ENCODE results near the gene XPC. TPM values are rescaled to one million over a fixed set of nuclear protein-coding genes. Genes with fewer than 3 reads are reported as not detected.

XPC gene
- total and polyA plus RNA-seq, 7 donors: 8.1 to 37.5 (median 30.3) TPM

DNA sequence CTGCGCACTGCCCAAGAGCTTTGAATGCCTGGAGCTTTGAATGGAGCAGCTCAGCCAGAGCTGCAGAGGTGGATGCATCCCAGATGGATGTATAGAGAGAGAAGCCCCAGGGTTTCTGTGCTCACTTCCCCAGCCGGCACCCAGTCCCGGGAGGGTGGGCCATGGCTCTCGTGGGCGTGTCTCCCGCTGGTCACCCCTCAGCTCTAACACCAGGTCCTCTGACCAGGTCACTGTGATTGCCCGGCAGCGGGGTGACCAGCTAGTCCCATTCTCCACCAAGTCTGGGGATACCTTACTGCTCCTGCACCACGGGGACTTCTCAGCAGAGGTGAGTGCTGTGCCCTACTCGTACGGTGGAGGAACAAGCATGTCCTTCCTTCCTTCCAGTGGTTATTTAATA lies 42.8 kb downstream of the XPC start:
- no peak for TF ChIP-seq CTCF (IDR thresholded peaks at IDR 0.05)
- H3K27me3 ChIP-seq: no peaks in the 10 kb centered on the region
- no peak overlapping the region for H3K4me3 ChIP-seq
- H3K9me3 ChIP-seq: no peaks in the 10 kb centered on the region
- no peak for DNase-seq
- peaks cover 0 to 5% (median under 1%) of the 10 kb centered on the region in 4 donors for H3K4me1 ChIP-seq
- H3K27ac ChIP-seq: no peak overlapping the region
- peaks cover 51 to 100% (median 69%) of the 10 kb centered on the region in 4 donors for H3K36me3 ChIP-seq
- intact Hi-C loops (cut with DNase I): no loop called here
- WGBS, 2 donors: 92 to 95% methylated on average over 11 of the region's 11 CpGs

DNA sequence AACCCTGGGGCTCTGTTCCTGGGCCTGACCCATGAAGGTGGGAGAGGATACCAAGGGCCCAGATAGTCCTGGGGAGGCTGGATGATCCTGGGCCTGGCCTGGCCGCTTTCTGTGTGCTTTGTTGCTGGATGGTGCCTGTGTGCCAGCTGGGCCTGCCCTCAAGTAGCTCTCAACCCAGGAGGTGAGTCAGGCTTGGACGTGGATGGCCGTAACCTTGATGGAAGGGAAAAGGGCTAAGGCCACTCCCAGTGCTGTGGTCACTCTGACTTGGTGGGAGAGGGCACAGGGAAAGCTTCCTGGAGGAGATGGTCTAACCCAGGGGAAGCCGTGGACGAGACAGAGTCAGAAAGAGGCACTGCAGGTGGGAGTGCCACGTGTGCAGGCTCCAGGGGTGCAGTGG lies 44.1 kb downstream of the XPC start:
- WGBS, 2 donors: 92 to 94% methylated on average over 6 of the region's 6 CpGs
- intact Hi-C loops (cut with DNase I): no loop called here

DNA sequence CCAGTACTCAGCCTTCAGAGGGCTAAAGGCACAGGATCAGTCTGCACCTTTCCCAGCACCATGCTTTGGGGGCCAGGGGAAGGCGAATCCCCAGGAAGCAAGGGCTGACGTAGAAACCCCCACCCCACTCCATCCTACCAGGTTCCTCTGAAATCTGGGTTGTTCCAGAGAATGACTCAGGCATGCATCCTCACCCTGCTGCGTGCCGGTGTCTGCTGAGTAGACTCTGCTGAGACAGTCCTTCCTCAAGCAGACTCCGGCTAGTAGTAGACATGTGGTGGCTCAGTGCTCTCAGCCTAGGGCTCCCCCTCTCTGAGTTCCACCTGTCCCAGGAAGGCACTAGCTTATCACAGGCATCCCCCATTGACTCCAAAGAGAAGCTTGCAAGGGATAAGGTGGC lies 44.5 kb downstream of the XPC start:
- no peak for DNase-seq
- no peak overlapping the region for H3K4me3 ChIP-seq
- no peaks in the 10 kb centered on the region for H3K9me3 ChIP-seq
- intact Hi-C loops (cut with DNase I): no loop called here
- 97% methylated on average over 5 of the region's 5 CpGs for WGBS, 2 donors
- no peaks in the 10 kb centered on the region for H3K27me3 ChIP-seq
- H3K27ac ChIP-seq: no peak overlapping the region
- no peak for TF ChIP-seq POLR2A (IDR thresholded peaks at IDR 0.05)
- TF ChIP-seq EP300 (IDR thresholded peaks at IDR 0.05): no peak
- no peak for TF ChIP-seq POLR2AphosphoS5 (IDR thresholded peaks at IDR 0.05)
- TF ChIP-seq CTCF (IDR thresholded peaks at IDR 0.05): no peak
- peaks cover 63 to 99% (median 73%) of the 10 kb centered on the region in 4 donors for H3K36me3 ChIP-seq
- H3K4me1 ChIP-seq: peaks cover 0 to 4% (median 0%) of the 10 kb centered on the region in 4 donors

More for the DNA sequence above, 44.1 kb downstream of the XPC start:
- H3K36me3 ChIP-seq: peaks cover 63 to 100% (median 76%) of the 10 kb centered on the region in 4 donors
- TF ChIP-seq CTCF (IDR thresholded peaks at IDR 0.05): no peak
- no peak for TF ChIP-seq POLR2A (IDR thresholded peaks at IDR 0.05)
- no peaks in the 10 kb centered on the region for H3K27me3 ChIP-seq
- H3K4me1 ChIP-seq: peaks cover 0 to 4% (median 0%) of the 10 kb centered on the region in 4 donors
- no peak for DNase-seq
- H3K9me3 ChIP-seq: no peaks in the 10 kb centered on the region
- H3K27ac ChIP-seq: no peak overlapping the region
- H3K4me3 ChIP-seq: no peak overlapping the region

DNA sequence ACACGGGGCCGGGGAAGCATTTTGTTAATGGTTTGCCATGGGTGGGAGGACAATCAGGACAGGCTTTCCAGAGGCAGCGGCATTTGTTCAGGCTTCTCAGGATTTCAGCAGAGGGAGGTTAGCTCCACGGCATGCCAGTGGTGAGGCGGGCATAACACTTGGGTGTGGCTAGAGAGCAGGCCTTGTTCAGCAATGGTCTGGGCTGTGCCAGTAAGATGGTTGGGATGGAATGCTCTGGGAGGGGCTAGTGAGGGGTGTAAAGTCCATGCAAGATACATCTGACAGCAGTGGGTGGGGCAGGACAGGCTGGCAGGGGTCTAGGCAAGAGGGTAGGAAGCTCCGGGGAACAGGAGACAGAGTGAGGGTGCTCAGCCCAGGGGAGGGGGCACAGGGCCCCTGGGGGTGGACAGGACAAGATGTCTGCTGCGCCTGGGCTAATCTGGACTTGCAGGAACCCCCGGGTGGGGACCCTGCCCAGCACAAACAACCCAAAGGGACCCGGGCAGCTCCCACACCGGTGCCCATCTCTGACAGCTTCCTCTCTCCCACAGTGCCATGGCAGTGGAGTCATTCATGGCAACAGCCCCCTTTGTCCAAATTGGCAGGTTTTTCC lies 45.1 kb downstream of the XPC start:
- intact Hi-C loops (cut with DNase I): no loop called here
- Histone ChIP-seq H3K27me3 (no peaks in the 10 kb centered on the region), H3K36me3 (peaks cover 59 to 97% (median 72%) of the 10 kb centered on the region in 4 donors), H3K4me1 (peaks cover 0 to 4% (median 1%) of the 10 kb centered on the region in 4 donors), H3K4me3 (no peak overlapping the region), H3K9me3 (no peaks in the 10 kb centered on the region), H3K27ac (no peak overlapping the region)
- no peak for TF ChIP-seq CTCF (IDR thresholded peaks at IDR 0.05)
- TF ChIP-seq POLR2AphosphoS5 (IDR thresholded peaks at IDR 0.05): no peak
- TF ChIP-seq EP300 (IDR thresholded peaks at IDR 0.05): no peak
- TF ChIP-seq POLR2A (IDR thresholded peaks at IDR 0.05): no peak
- WGBS, 2 donors: 30 to 71% methylated on average over 10 of the region's 10 CpGs
- no peak for DNase-seq

DNA sequence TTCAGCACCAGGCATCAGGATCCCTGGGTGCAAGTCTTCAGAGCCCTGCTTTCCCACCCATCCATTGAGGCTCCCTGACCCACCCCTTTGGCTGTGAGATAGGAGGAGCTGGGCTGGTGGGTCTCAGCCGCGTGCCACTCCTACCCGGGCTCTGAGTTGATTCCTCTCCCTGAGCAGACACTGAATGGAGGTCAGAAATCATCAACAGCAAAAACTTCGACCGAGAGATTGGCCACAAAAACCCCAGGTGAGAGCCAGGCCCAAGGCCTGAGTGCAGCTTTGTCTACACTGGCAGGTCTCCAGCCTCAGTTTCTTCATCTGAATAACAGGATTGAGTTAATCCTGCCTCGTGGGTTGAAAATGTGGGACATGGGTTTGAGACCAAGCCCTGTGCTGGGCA lies 45.7 kb downstream of the XPC start:
- no peak for DNase-seq
- no peak overlapping the region for H3K4me3 ChIP-seq
- WGBS, 2 donors: 60 to 90% methylated on average over 6 of the region's 6 CpGs

More for the DNA sequence above, 45.7 kb downstream of the XPC start:
- Histone ChIP-seq H3K27me3 (no peaks in the 10 kb centered on the region), H3K36me3 (peaks cover 59 to 95% (median 69%) of the 10 kb centered on the region in 4 donors), H3K4me1 (peaks cover 0 to 9% (median 6%) of the 10 kb centered on the region in 4 donors), H3K9me3 (no peaks in the 10 kb centered on the region), H3K27ac (no peak overlapping the region)
- no peak for TF ChIP-seq EP300 (IDR thresholded peaks at IDR 0.05)
- no peak for TF ChIP-seq POLR2A (IDR thresholded peaks at IDR 0.05)
- no peak for TF ChIP-seq CTCF (IDR thresholded peaks at IDR 0.05)
- no peak for TF ChIP-seq POLR2AphosphoS5 (IDR thresholded peaks at IDR 0.05)
- intact Hi-C loops (cut with DNase I): no loop called here
